WTC11 (cell line): ENCODE data around the gene TSPAN4. TPM values are rescaled to one million over a fixed set of nuclear protein-coding genes. Genes with fewer than 3 reads are reported as not detected.
A peak's percentile ranks its signal among the peaks of the same experiment; 100 is the strongest.

Experiments
- CREB1 ChIP-seq: sonication (generic); formaldehyde crosslinking; IDR thresholded peaks from 2 replicates; pipeline ENCODE4 v1.8.0; 2023; ENCODE audit warnings: mild to moderate bottlenecking, missing genetic modification reagents
- EMX1 ChIP-seq: fragments of 250-450 bp; sonication (Bioruptor Pico); IDR thresholded peaks from 2 replicates; pipeline ENCODE4 v1.8.0; 2021; ENCODE audit warnings: mild to moderate bottlenecking
- FOXK1 ChIP-seq: sonication (generic); formaldehyde crosslinking; IDR thresholded peaks from 2 replicates; pipeline ENCODE4 v1.8.0; 2022; ENCODE audit warnings: mild to moderate bottlenecking, moderate library complexity, missing genetic modification reagents
- GABPB1 ChIP-seq: sonication (generic); formaldehyde crosslinking; IDR thresholded peaks from 2 replicates; pipeline ENCODE4 v1.8.1; 2023; ENCODE audit warnings: mild to moderate bottlenecking, missing genetic modification reagents
- JUN ChIP-seq: sonication (generic); formaldehyde crosslinking; IDR thresholded peaks from 2 replicates; pipeline ENCODE4 v1.8.0; 2023; ENCODE audit warnings: mild to moderate bottlenecking, missing genetic modification reagents
- MYBL2 ChIP-seq: sonication (generic); formaldehyde crosslinking; IDR thresholded peaks from 2 replicates; pipeline ENCODE4 v1.8.1; 2023; ENCODE audit warnings: mild to moderate bottlenecking, moderate library complexity, missing genetic modification reagents
- NR3C1 ChIP-seq: sonication (generic); formaldehyde crosslinking; conservative IDR thresholded peaks from 2 replicates; pipeline ENCODE4 v1.8.1; 2023; ENCODE audit warnings: low read depth, mild to moderate bottlenecking, missing genetic modification reagents
- OVOL2 ChIP-seq: fragments of 250-450 bp; sonication (Bioruptor Pico); IDR thresholded peaks from 2 replicates; pipeline ENCODE4 v1.9.0; 2021; ENCODE audit warnings: mild to moderate bottlenecking, borderline replicate concordance
- SMAD3 ChIP-seq: sonication (generic); formaldehyde crosslinking; IDR thresholded peaks from 2 replicates; pipeline ENCODE4 v1.8.0; 2022; ENCODE audit warnings: missing genetic modification reagents, mild to moderate bottlenecking, borderline replicate concordance
- SMAD4 ChIP-seq: sonication (generic); formaldehyde crosslinking; IDR thresholded peaks from 2 replicates; pipeline ENCODE4 v1.8.0; 2022; ENCODE audit warnings: mild to moderate bottlenecking, missing genetic modification reagents
- SP1 ChIP-seq: sonication (generic); formaldehyde crosslinking; conservative IDR thresholded peaks from 2 replicates; pipeline ENCODE4 v1.8.1; 2022; ENCODE audit warnings: missing genetic modification reagents
- TCF7 ChIP-seq: sonication (generic); formaldehyde crosslinking; IDR thresholded peaks from 2 replicates; pipeline ENCODE4 v1.8.0; 2022; ENCODE audit warnings: mild to moderate bottlenecking, low read depth, missing genetic modification reagents, moderate library complexity
- ZNF138 ChIP-seq: sonication (generic); formaldehyde crosslinking; conservative IDR thresholded peaks from 2 replicates; pipeline ENCODE4 v1.8.1; 2022; ENCODE audit warnings: mild to moderate bottlenecking, moderate library complexity, missing genetic modification reagents
- ZNF423 ChIP-seq: fragments of 250-450 bp; sonication (Bioruptor Pico); IDR thresholded peaks from 2 replicates; pipeline ENCODE4 v2.1.2; 2022; ENCODE audit warnings: mild to moderate bottlenecking, moderate library complexity
- total RNA-seq: library from RNA; stranded (reverse); gene quantifications from 3 replicates; pipeline ENCODE4 v1.2.3, GENCODE V29; 2021
- TF ChIP-seq, protein P1 (sequence below): fragments of 250-450 bp; sonication (Bioruptor Pico); IDR thresholded peaks from 2 replicates; pipeline ENCODE4 v2.1.2; 2022; ENCODE audit warnings: mild to moderate bottlenecking, moderate library complexity
- TF ChIP-seq, protein P2 (sequence below): sonication (generic); formaldehyde crosslinking; IDR thresholded peaks from 2 replicates; pipeline ENCODE4 v1.8.1; 2022; ENCODE audit warnings: low read depth, missing genetic modification reagents, borderline replicate concordance
- TF ChIP-seq, protein P3 (sequence below): sonication (generic); formaldehyde crosslinking; IDR thresholded peaks from 2 replicates; pipeline ENCODE4 v1.8.0; 2022; ENCODE audit warnings: missing genetic modification reagents
- TF ChIP-seq, protein P4 (sequence below): sonication (generic); formaldehyde crosslinking; conservative IDR thresholded peaks from 2 replicates; pipeline ENCODE4 v1.8.1; 2023; ENCODE audit warnings: mild to moderate bottlenecking, low read depth, missing genetic modification reagents, moderate library complexity
- TF ChIP-seq, protein P5 (sequence below): sonication (generic); formaldehyde crosslinking; IDR thresholded peaks from 2 replicates; pipeline ENCODE4 v1.8.1; 2022; ENCODE audit warnings: mild to moderate bottlenecking, moderate library complexity, missing genetic modification reagents
- TF ChIP-seq, protein P6 (sequence below): fragments of 200-600 bp; IDR thresholded peaks from 2 replicates; pipeline ENCODE4 v1.8.0; 2022; ENCODE audit warnings: antibody characterized with exemption
- TF ChIP-seq, protein P7 (sequence below): sonication (generic); formaldehyde crosslinking; IDR thresholded peaks from 2 replicates; pipeline ENCODE4 v1.8.1; 2022; ENCODE audit warnings: mild to moderate bottlenecking, missing genetic modification reagents, moderate library complexity, borderline replicate concordance
- TF ChIP-seq, protein P8 (sequence below): sonication (generic); formaldehyde crosslinking; IDR thresholded peaks from 2 replicates; pipeline ENCODE4 v1.8.0; 2022; ENCODE audit warnings: mild to moderate bottlenecking, missing genetic modification reagents
- TF ChIP-seq, protein P9 (sequence below): sonication (generic); formaldehyde crosslinking; IDR thresholded peaks from 2 replicates; pipeline ENCODE4 v1.8.0; 2022; ENCODE audit warnings: mild to moderate bottlenecking, missing genetic modification reagents

The TSPAN4 gene
- total RNA-seq, 1 experiment from 2014 or later, result 94.3 TPM

DNA sequence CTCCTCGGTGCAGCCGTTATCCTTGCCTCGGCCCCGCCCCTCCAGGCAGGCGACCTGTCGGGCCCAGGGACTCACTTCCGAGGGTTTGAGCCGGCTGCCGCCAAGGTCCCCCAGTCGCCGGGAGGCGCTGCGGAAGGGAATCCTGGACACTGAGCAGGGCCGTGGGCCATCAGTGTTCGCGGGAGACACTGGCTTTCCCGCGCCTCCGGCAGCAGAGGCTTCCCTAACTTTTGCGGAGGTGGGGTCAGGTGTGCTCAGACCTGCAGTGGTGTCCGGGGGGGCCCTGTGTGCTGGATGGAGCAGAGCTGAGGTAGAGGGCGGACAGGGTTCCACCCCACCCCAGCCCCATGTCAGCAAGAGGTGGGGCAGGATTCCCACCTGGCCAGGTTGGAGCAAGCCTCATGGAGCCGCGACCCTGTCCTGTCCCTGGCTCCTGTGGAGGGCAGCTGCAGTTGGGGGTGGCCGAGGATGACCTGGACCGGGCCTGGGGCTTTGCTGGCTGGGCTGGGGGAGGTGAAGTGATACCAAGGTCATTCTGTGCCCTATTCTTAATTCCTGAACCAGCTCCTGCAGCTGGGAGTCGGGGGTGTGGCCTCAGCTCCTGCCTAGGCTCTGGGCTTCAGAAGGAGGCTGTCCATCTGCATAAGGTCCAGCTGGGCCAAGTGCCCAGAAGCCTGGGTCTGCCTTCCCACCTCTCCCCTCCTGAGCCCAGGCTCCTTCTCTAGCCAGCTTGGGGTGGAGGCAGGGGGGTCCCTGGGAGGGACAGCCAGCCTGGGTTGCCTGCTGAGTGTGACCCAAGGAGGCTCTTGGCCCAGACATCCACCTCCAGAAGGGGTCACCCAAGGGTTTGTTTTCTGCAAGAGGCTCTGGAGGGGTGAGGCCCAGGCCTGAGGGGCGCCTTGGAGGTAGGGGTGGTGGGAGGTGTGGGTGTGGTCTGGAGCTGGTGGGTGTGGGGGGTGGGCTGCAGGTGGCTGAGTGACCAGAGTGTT lies 8.4 kb downstream of the TSPAN4 start (continued):
- TF ChIP-seq, protein P1, sequence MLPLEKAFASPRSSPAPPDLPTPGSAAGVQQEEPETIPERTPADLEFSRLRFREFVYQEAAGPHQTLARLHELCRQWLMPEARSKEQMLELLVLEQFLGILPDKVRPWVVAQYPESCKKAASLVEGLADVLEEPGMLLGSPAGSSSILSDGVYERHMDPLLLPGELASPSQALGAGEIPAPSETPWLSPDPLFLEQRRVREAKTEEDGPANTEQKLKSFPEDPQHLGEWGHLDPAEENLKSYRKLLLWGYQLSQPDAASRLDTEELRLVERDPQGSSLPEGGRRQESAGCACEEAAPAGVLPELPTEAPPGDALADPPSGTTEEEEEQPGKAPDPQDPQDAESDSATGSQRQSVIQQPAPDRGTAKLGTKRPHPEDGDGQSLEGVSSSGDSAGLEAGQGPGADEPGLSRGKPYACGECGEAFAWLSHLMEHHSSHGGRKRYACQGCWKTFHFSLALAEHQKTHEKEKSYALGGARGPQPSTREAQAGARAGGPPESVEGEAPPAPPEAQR (CRISPR knock-in tag), result no peak
- TF ChIP-seq ZNF423 (CRISPR knock-in tag) (no peak), FOXK1 (CRISPR knock-in tag) (0 out of 2 replicates have a peak, but pooled peaks have one; percentile 10), NR3C1 (CRISPR knock-in tag) (no peak), SMAD3 (CRISPR knock-in tag) (no peak), JUN (CRISPR knock-in tag) (no peak), EMX1 (CRISPR knock-in tag) (no peak), ZNF138 (CRISPR knock-in tag) (no peak), MYBL2 (CRISPR knock-in tag) (no peak), SP1 (CRISPR knock-in tag) (peak; percentile 53), CREB1 (no peak), TCF7 (CRISPR knock-in tag) (no peak), OVOL2 (CRISPR knock-in tag) (no peak), GABPB1 (no peak), SMAD4 (CRISPR knock-in tag) (no peak)
- TF ChIP-seq, protein P2, sequence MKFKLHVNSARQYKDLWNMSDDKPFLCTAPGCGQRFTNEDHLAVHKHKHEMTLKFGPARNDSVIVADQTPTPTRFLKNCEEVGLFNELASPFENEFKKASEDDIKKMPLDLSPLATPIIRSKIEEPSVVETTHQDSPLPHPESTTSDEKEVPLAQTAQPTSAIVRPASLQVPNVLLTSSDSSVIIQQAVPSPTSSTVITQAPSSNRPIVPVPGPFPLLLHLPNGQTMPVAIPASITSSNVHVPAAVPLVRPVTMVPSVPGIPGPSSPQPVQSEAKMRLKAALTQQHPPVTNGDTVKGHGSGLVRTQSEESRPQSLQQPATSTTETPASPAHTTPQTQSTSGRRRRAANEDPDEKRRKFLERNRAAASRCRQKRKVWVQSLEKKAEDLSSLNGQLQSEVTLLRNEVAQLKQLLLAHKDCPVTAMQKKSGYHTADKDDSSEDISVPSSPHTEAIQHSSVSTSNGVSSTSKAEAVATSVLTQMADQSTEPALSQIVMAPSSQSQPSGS, result no peak
- TF ChIP-seq, protein P3, sequence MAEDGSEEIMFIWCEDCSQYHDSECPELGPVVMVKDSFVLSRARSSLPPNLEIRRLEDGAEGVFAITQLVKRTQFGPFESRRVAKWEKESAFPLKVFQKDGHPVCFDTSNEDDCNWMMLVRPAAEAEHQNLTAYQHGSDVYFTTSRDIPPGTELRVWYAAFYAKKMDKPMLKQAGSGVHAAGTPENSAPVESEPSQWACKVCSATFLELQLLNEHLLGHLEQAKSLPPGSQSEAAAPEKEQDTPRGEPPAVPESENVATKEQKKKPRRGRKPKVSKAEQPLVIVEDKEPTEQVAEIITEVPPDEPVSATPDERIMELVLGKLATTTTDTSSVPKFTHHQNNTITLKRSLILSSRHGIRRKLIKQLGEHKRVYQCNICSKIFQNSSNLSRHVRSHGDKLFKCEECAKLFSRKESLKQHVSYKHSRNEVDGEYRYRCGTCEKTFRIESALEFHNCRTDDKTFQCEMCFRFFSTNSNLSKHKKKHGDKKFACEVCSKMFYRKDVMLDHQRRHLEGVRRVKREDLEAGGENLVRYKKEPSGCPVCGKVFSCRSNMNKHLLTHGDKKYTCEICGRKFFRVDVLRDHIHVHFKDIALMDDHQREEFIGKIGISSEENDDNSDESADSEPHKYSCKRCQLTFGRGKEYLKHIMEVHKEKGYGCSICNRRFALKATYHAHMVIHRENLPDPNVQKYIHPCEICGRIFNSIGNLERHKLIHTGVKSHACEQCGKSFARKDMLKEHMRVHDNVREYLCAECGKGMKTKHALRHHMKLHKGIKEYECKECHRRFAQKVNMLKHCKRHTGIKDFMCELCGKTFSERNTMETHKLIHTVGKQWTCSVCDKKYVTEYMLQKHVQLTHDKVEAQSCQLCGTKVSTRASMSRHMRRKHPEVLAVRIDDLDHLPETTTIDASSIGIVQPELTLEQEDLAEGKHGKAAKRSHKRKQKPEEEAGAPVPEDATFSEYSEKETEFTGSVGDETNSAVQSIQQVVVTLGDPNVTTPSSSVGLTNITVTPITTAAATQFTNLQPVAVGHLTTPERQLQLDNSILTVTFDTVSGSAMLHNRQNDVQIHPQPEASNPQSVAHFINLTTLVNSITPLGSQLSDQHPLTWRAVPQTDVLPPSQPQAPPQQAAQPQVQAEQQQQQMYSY (CRISPR knock-in tag), result no peak
- TF ChIP-seq, protein P4, sequence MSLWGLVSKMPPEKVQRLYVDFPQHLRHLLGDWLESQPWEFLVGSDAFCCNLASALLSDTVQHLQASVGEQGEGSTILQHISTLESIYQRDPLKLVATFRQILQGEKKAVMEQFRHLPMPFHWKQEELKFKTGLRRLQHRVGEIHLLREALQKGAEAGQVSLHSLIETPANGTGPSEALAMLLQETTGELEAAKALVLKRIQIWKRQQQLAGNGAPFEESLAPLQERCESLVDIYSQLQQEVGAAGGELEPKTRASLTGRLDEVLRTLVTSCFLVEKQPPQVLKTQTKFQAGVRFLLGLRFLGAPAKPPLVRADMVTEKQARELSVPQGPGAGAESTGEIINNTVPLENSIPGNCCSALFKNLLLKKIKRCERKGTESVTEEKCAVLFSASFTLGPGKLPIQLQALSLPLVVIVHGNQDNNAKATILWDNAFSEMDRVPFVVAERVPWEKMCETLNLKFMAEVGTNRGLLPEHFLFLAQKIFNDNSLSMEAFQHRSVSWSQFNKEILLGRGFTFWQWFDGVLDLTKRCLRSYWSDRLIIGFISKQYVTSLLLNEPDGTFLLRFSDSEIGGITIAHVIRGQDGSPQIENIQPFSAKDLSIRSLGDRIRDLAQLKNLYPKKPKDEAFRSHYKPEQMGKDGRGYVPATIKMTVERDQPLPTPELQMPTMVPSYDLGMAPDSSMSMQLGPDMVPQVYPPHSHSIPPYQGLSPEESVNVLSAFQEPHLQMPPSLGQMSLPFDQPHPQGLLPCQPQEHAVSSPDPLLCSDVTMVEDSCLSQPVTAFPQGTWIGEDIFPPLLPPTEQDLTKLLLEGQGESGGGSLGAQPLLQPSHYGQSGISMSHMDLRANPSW (CRISPR knock-in tag), result no peak
- TF ChIP-seq, protein P5, sequence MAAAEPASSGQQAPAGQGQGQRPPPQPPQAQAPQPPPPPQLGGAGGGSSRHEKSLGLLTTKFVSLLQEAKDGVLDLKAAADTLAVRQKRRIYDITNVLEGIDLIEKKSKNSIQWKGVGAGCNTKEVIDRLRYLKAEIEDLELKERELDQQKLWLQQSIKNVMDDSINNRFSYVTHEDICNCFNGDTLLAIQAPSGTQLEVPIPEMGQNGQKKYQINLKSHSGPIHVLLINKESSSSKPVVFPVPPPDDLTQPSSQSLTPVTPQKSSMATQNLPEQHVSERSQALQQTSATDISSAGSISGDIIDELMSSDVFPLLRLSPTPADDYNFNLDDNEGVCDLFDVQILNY (CRISPR knock-in tag), result 0 out of 2 replicates have a peak, but pooled peaks have one; percentile 50
- TF ChIP-seq, protein P6, sequence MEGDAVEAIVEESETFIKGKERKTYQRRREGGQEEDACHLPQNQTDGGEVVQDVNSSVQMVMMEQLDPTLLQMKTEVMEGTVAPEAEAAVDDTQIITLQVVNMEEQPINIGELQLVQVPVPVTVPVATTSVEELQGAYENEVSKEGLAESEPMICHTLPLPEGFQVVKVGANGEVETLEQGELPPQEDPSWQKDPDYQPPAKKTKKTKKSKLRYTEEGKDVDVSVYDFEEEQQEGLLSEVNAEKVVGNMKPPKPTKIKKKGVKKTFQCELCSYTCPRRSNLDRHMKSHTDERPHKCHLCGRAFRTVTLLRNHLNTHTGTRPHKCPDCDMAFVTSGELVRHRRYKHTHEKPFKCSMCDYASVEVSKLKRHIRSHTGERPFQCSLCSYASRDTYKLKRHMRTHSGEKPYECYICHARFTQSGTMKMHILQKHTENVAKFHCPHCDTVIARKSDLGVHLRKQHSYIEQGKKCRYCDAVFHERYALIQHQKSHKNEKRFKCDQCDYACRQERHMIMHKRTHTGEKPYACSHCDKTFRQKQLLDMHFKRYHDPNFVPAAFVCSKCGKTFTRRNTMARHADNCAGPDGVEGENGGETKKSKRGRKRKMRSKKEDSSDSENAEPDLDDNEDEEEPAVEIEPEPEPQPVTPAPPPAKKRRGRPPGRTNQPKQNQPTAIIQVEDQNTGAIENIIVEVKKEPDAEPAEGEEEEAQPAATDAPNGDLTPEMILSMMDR, result no peak
- TF ChIP-seq, protein P7, sequence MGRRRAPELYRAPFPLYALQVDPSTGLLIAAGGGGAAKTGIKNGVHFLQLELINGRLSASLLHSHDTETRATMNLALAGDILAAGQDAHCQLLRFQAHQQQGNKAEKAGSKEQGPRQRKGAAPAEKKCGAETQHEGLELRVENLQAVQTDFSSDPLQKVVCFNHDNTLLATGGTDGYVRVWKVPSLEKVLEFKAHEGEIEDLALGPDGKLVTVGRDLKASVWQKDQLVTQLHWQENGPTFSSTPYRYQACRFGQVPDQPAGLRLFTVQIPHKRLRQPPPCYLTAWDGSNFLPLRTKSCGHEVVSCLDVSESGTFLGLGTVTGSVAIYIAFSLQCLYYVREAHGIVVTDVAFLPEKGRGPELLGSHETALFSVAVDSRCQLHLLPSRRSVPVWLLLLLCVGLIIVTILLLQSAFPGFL, result no peak
- TF ChIP-seq, protein P8, sequence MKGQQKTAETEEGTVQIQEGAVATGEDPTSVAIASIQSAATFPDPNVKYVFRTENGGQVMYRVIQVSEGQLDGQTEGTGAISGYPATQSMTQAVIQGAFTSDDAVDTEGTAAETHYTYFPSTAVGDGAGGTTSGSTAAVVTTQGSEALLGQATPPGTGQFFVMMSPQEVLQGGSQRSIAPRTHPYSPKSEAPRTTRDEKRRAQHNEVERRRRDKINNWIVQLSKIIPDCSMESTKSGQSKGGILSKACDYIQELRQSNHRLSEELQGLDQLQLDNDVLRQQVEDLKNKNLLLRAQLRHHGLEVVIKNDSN (CRISPR knock-in tag), result no peak
- TF ChIP-seq, protein P9, sequence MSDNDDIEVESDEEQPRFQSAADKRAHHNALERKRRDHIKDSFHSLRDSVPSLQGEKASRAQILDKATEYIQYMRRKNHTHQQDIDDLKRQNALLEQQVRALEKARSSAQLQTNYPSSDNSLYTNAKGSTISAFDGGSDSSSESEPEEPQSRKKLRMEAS (CRISPR knock-in tag), result 0 out of 2 replicates have a peak, but pooled peaks have one; percentile 18
